ENCODE results near the gene COTL1.
"Not testable (repeated sequence)": the region's sequence is repeated elsewhere in the genome, so short reads cannot be mapped to it uniquely, and the experiment has no call there.

Gene COTL1

GRCh38 chr16:84643180-84643583, 25.3 kb upstream of the COTL1 start:
- peak; percentile 91 for DNase-seq (ENCODE audit: low read depth, low spot score)

DNA sequence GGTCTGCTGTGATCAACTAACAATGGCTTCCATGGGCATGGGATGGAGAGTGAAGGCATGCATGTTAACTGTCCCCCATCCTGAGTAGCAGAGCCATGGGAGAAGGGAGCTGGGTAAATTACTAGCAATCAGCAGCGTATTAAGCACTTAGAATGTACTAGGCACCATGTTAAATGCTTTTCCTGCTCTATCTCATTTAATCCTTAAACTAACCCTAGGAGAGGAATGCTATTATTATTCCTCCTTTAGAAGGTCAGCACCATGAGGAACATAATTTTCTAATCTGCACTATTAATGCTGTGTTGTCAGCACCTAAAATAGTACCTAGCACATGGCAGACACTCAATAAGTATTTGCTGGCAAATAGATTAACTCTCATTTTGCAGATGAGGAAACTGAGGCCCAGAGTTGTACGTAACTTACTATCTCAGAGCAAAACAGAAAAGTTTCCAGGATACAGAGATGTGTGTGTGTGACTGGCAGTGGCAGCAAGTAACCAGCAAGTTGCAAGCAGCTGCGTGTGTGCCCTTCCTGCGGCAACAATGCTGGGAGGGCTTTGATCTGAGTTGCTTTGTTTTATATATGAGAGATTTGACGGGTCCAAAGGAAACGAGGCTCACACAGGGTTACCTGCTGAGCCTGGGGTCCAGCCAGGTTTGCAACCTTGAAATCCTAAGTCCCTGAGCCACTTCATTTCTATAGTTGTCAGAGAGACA, 23.9 kb upstream of the COTL1 start:
- no peak for DNase-seq (ENCODE audit: low read depth, low spot score)

GRCh38 chr16:84640145-84640544, 22.3 kb upstream of the COTL1 start:
- no peak for DNase-seq (ENCODE audit: low read depth, low spot score)

GRCh38 chr16:84638231-84638806, 20.4 kb upstream of the COTL1 start:
- no peak for DNase-seq (ENCODE audit: low read depth, low spot score)

DNA sequence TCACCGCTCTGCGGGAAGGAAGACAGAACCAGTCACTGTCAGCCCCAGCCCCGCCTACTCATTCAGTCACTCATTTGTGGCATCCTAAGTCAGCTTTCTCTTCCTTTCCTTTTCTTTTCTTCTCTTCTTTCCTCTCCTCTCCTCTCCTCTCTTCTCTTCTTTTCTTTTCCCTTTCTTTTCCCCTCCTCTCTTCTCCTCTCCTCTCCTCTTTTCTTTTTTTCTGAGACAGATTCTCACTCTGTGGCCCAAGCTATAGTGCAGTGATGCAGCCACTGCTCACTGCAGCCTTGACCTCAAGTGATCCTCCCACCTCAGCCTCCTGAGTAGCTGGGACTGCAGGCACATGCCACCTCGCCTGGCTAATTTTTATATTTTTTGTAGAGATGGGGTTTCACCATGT, 19.8 kb upstream of the COTL1 start:
- no peak for DNase-seq (ENCODE audit: low read depth, low spot score)

DNA sequence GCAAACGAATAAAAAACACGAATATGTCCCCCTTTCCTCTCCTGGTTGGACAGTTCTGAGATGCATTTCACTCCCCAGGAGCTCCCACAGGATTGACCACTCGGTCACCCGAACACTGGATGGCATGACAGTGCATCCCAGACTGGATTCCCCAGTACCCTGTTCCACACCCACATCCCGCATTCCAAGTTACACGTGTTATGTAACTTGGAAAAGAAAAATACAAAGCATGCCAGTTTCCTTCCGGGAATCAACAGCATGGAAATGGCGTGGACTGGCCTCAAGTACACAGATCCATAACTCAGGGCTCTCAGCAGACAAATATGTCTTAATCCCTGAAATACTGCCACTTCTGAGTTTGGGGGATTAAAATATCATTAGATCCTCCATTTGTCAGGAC, 17.8 kb upstream of the COTL1 start:
- no peak for DNase-seq (ENCODE audit: low read depth, low spot score)

DNA sequence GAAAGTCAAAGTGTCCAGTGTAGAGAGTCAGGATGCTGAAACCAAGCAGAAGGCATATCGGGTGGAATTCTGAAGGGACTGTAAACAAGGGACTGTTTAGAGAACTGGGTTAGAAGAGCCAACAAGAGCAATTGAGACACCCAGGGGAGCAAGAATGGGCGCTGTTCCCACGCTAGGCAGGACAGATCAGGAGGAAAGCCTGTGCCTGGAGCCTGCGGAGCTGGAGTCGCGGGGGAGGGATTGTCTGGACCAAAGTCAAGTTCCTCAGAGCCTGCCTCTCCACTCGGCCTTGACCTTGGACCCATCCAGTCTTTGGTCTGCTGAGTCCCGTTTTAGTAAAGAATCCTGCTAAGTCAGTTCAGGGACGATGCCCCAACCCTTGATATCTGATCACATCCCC, 15.7 kb upstream of the COTL1 start:
- no peak for DNase-seq (ENCODE audit: low read depth, low spot score)

GRCh38 chr16:84632862-84633261, 15.0 kb upstream of the COTL1 start:
- DNase-seq (ENCODE audit: low read depth, low spot score), result not testable (repeated sequence)

- no peak for DNase-seq (ENCODE audit: low read depth, low spot score)
Measured at GRCh38 chr16:84631886-84632285, 14.0 kb upstream of the COTL1 start.

DNA sequence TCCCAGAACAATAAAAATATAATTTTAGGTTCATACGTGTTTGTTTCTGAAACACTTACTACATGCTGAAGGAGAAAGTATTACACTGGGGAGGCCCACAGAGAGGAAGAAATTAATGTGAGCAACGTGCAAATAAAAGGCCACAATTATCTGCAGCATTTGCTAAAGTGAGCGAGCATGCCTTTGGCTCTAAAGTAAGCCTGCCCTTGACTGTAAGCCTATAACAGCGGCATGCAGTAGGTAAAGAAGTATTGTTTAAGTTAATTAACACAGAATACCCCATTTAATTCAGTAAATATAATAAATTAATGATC, 13.2 kb upstream of the COTL1 start:
- no peak for DNase-seq (ENCODE audit: low read depth, low spot score)

DNA sequence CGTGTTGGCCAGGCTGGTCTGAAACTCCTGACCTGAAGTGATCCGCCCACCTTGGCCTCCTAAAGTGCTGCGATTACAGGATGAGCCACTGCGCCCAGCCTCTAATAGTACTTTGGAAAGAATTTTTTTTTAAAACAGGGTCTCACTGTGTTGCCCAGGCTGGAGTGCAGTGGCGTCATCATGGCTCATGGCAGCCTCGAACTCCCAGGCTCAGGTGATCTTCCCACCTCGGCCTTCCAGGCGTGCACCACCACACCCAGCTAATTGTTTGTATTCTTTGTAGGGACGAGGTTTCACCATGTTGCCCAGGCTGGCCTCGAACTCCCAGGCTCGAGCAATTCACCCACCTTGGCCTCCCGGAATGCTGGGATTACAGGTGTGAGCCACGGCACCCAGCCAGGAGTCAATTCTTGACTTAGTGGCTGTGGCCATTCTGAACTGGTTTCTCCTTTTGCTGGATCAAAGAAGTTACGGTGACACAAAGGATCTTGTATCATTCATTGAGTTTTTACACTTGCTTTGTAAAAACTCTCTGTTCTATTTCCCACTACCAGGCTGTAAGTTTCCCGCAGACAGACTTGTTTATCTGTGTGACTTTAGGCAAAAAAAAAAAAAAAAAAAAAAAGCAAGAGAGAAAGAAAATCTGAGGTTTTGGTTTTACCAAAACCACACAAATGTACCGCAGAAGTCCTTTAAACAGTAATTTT, 12.7 kb upstream of the COTL1 start:
- no peak for DNase-seq (ENCODE audit: low read depth, low spot score)

GRCh38 chr16:84630009-84630408, 12.1 kb upstream of the COTL1 start:
- DNase-seq (ENCODE audit: low read depth, low spot score), result no peak

- DNase-seq (ENCODE audit: low read depth, low spot score), result no peak
Measured at GRCh38 chr16:84629580-84629979, 11.7 kb upstream of the COTL1 start.

DNA sequence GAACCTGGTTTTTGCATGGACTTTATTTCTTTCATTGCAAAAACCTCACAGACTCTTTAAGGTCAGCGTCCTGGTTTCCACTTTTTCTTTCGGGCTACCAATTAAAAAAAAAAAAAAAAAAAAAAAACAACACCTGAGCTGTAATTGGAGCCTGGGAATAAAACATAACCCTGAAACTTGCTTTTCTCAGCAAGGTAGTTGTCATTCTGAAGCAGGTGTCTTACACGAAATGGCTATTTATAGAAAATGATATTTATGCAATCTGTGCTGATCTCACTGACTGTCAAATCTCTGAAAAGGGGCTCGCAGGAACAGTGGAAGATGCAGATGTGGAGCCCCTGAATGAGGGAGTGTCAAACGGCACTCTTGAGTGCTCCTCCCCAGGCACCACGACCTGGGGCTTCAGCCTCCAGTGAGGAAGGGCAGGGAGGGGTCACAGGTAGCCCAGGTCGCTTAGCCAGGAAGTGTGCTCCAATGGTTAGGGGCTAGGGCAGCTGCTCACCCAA, 10.4 kb upstream of the COTL1 start:
- no peak for DNase-seq (ENCODE audit: low read depth, low spot score)

- DNase-seq (ENCODE audit: low read depth, low spot score), result no peak
Measured at GRCh38 chr16:84625556-84625955, 7.7 kb upstream of the COTL1 start.

GRCh38 chr16:84620913-84621312, 3.0 kb upstream of the COTL1 start:
- DNase-seq (ENCODE audit: low read depth, low spot score), result not testable (repeated sequence)

DNA sequence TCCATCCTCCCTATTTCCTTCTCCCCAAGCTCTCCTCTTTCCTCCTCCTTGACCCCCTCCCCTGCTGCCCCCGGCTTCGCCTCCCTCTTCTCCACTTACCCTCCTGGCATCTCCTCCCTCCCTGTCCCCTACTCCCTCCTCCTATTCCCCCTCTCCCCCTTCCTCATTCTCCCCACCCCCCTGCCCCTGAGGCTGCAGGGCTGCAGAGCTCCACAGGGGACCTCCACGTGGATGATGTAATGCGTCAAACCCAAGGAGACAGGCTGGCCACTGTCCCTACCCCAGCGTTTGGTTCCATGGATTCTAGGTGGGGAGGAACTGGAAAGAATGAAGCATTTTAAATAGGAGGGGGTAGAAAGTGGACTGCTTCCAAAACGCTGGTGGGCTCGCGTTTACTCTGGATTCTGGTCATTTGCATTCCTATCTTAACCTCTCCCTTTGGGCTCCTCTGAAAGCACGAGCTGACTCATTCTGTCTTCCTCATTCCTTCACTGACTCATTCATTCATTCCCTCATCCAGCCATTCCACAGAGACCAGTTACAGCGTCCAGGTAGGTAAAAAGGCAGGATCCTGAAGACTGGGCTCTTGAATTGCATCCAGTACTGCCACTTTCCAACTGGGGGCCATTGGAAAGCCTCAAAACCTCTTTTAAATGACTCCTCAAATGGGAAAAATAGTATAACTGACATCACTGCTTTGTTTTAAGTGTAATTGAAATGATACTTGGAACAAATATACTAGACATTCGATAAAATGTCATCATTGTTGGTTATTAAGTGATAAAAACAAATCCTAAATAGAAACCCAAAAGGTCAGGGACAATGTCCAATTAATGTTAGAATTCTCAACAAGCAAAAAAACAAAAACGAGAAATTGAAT, 943 bp upstream of the COTL1 start:
- peak; percentile 98 for DNase-seq (ENCODE audit: low read depth, low spot score)

GRCh38 chr16:84617041-84617790, 662 bp downstream of the COTL1 start:
- DNase-seq (ENCODE audit: low read depth, low spot score), result peak; percentile 44

GRCh38 chr16:84616515-84616914, 1.4 kb downstream of the COTL1 start:
- peak; percentile 47 for DNase-seq (ENCODE audit: low read depth, low spot score)

- no peak for DNase-seq (ENCODE audit: low read depth, low spot score)
Measured at GRCh38 chr16:84614968-84615813, 2.7 kb downstream of the COTL1 start.

Data from astrocyte of the hippocampus (primary cell).